WERI-Rb-1 (cell line): ENCODE results near the gene IRAK1.

Experiments
- DNase-seq: peaks from one replicate; pipeline ENCODE4 v3.0.0-alpha.2; 2020
- H3K27ac ChIP-seq: fragments of 250-450 bp; sonication (Bioruptor Pico); 2 replicates; pipeline ENCODE4 v1.5.1; 2020; ENCODE audit warnings: mild to moderate bottlenecking, moderate library complexity
- H3K27me3 ChIP-seq: fragments of 250-450 bp; sonication (Bioruptor Pico); 2 replicates; pipeline ENCODE4 v1.5.1; 2021; ENCODE audit warnings: mild to moderate bottlenecking, low read depth, moderate library complexity; ENCODE audit not compliant: insufficient read depth, severe bottlenecking
- H3K36me3 ChIP-seq: fragments of 250-450 bp; sonication (Bioruptor Pico); 2 replicates; pipeline ENCODE4 v1.5.1; 2020; ENCODE audit warnings: mild to moderate bottlenecking, moderate library complexity
- H3K4me3 ChIP-seq: 2 replicates; pipeline ENCODE4 v1.5.1; 2011; ENCODE audit warnings: low read depth, mild to moderate bottlenecking, control low read depth, low read length
- H3K9me3 ChIP-seq: fragments of 250-450 bp; sonication (Bioruptor Pico); 2 replicates; pipeline ENCODE4 v1.5.1; 2021; ENCODE audit warnings: mild to moderate bottlenecking, moderate library complexity; ENCODE audit not compliant: severe bottlenecking
- CTCF ChIP-seq: IDR thresholded peaks from 2 replicates; pipeline ENCODE4 v1.5.1; 2011; ENCODE audit warnings: low read depth, mild to moderate bottlenecking, control low read depth, inconsistent platforms, low read length

IRAK1 gene

GRCh38 chrX:154019633-154020528 lies at the start of gene IRAK1:
Gene IRAK1 (minus strand): TSS chrX:154019902. CDS start chrX:154019812, 90 bp downstream.
- peaks cover 11% of the 10 kb centered on the region for H3K27me3 ChIP-seq
- DNase-seq, result peak; percentile 66
- H3K27ac ChIP-seq, result peak within 1 kb of the TSS; percentile 86
- no peaks in the 10 kb centered on the region for H3K9me3 ChIP-seq
- peak within 1 kb of the TSS; percentile 69 for H3K4me3 ChIP-seq
- H3K36me3 ChIP-seq, result peaks cover 41% of the 10 kb centered on the region
- TF ChIP-seq CTCF, result no peak

GRCh38 chrX:154068560-154068959 lies 48.9 kb upstream of the IRAK1 start:
- Histone ChIP-seq H3K27me3 (peaks cover 2% of the 10 kb centered on the region), H3K27ac (no peak overlapping the region), H3K9me3 (no peaks in the 10 kb centered on the region), H3K36me3 (peaks cover 2% of the 10 kb centered on the region; the same call in 1 of the 2 replicates), H3K4me3 (no peak overlapping the region)
- DNase-seq, result no peak
- no peak for TF ChIP-seq CTCF

GRCh38 chrX:154064637-154065435 lies 45.1 kb upstream of the IRAK1 start:
- no peak for DNase-seq
- no peak for TF ChIP-seq CTCF
- Histone ChIP-seq H3K4me3 (no peak overlapping the region), H3K9me3 (no peaks in the 10 kb centered on the region), H3K36me3 (peaks cover 9% of the 10 kb centered on the region), H3K27me3 (no peaks in the 10 kb centered on the region), H3K27ac (peak overlapping the region; percentile 76; the same call in 1 of the 2 replicates)

- peak; percentile 36 for DNase-seq
- no peaks in the 10 kb centered on the region for H3K9me3 ChIP-seq
- H3K27ac ChIP-seq, result peak overlapping the region; percentile 76
- H3K4me3 ChIP-seq, result no peak overlapping the region
- H3K27me3 ChIP-seq, result no peaks in the 10 kb centered on the region
- H3K36me3 ChIP-seq, result peaks cover 17% of the 10 kb centered on the region
- TF ChIP-seq CTCF, result no peak
These were observed 43.5 kb upstream of the IRAK1 start for GRCh38 chrX:154063234-154063633.

- H3K4me3 ChIP-seq, result no peak overlapping the region
- H3K27me3 ChIP-seq, result no peaks in the 10 kb centered on the region
These were observed 42.1 kb upstream of the IRAK1 start for GRCh38 chrX:154061801-154062200.

More at GRCh38 chrX:154061801-154062200, 42.1 kb upstream of the IRAK1 start:
- Histone ChIP-seq H3K27ac (no peak overlapping the region), H3K9me3 (no peaks in the 10 kb centered on the region), H3K36me3 (peaks cover 27% of the 10 kb centered on the region)
- TF ChIP-seq CTCF, result no peak
- DNase-seq, result no peak
